Mammary epithelial cell (primary cell): Measurements from ENCODE around the gene TLE6.

ENCODE experiments used
- CTCF ChIP-seq, 2 donors: IDR thresholded peaks in 1 of 2; conservative IDR thresholded peaks in 1 of 2; 2 replicates each; pipeline ENCODE4 v1.5.1; 2011 to 2012; ENCODE audit warnings: inconsistent platforms in 2 of 2, low read length in 2 of 2, mild to moderate bottlenecking in 2 of 2, control low read depth in 1 of 2, low read depth in 1 of 2; ENCODE audit not compliant: insufficient read depth in 1 of 2; ENCODE audit errors: extremely low read depth in 1 of 2
- EZH2 ChIP-seq: IDR thresholded peaks from 2 replicates; pipeline ENCODE4 v1.6.1; 2012; ENCODE audit warnings: low read length, inconsistent platforms, borderline replicate concordance

- no peak for TF ChIP-seq CTCF (conservative IDR thresholded peaks at IDR 0.05 in 1 of 2, IDR thresholded peaks at IDR 0.05 in 1 of 2; ENCODE audit: extremely low read depth in 1 of 2, insufficient read depth in 1 of 2, low read depth in 1 of 2, low read length in 2 of 2)
- no peak for TF ChIP-seq EZH2
Measured at GRCh38 chr19:3006075-3006767, 28.9 kb downstream of the TLE6 start.
